Pancreas (tissue), 10 donors: ENCODE measurements around the gene SAMD9L. TPM values are rescaled to one million over a fixed set of nuclear protein-coding genes. Genes with fewer than 3 reads are reported as not detected.

Experiments
- ATAC-seq, 4 donors: fragments of 200-7000 bp; cut with Tn5 transposase; one replicate each; pipeline versions ENCODE4 v1.8.0 to v1.9.1; 2020; ENCODE audit warnings: mild to moderate bottlenecking in 4 of 4, moderate library complexity in 4 of 4
- DNase-seq, 6 donors: peaks; one replicate each; pipeline ENCODE4 v3.0.0-alpha.2; 2020
- FAIRE-seq: peaks from 2 replicates; lab custom pipeline; 2012; peaks lifted over from hg19 to GRCh38; lab: Jason Lieb, UNC
- H3K27ac ChIP-seq, 4 donors: fragments of 200-600 bp; sonication (generic); 1 replicate in 3 of 4; 2 replicates in 1 of 4; pipeline versions ENCODE4 v1.5.0 to v1.8.0; 2020
- H3K27me3 ChIP-seq, 4 donors: fragments of 200-600 bp; one replicate each; pipeline ENCODE4 v1.8.0; 2021
- H3K36me3 ChIP-seq, 3 donors: fragments of 200-600 bp; sonication (generic) in 1 of 3; one replicate each; pipeline versions ENCODE4 v1.5.0 to v1.8.0; 2020 to 2021
- H3K4me1 ChIP-seq, 3 donors: fragments of 200-600 bp; one replicate each; pipeline ENCODE4 v1.8.0; 2021
- H3K4me3 ChIP-seq, 4 donors: fragments of 200-600 bp; sonication (generic) in 2 of 4; one replicate each; pipeline versions ENCODE4 v1.5.0 to v1.8.0; 2020 to 2021
- H3K9me3 ChIP-seq, 4 donors: fragments of 200-600 bp; one replicate each; pipeline ENCODE4 v1.8.0; 2021
- WGBS, 2 donors: extraction: QIAGEN DNeasy Blood & Tissue Kit; methylation state at CpG; one replicate each; pipeline ENCODE4 v1.1.7; 2013; 5-methylcytosine and 5-hydroxymethylcytosine counted together
- intact Hi-C, 3 donors: fragments of 100-400 bp; cut with DNase I; formaldehyde crosslinking; loops; one replicate each; pipeline versions ENCODE4 v1.11.1 to v1.14.2; 2022
- polyA plus RNA-seq, 2 donors: library from polyadenylated mRNA; stranded (reverse); fragments of 200-250 nt; gene quantifications; one replicate each; pipeline ENCODE4 v1.2.3, GENCODE V29; 2013
- total RNA-seq, 6 donors: library from RNA; stranded (reverse); fragmentation: NEBNext Ultra II Directional in 4 of 6; extraction: Animal tissue kit (Norgen Biotek cat#: 25700) in 4 of 6; gene quantifications; one replicate each; pipeline versions ENCODE4 v1.2.1 to v1.2.4, GENCODE V29; 2021 to 2023
- TF ChIP-seq, protein P1 (sequence below), 4 donors: fragments of 200-600 bp; sonication (generic) in 3 of 4; IDR thresholded peaks; one replicate each; pipeline versions ENCODE4 v1.5.0 to v1.8.0; 2021; ENCODE audit warnings: antibody characterized with exemption in 4 of 4
- donor health status: healthy with polysubstance abuse.
- donor health status: DM: no; HTN: no; CAD: no; lungs with moderate emphysema.
- donor health status: DM: no; HTN: no; CAD: no.
- donor health status: control.
- donor health status: control.
- donor health status: Bipolar disorder and iron deficiency.
- donor health status: DM: yes; HTN: yes; CAD: no.
- donor health status: DM: no; HTN: no; CAD: no.
- donor health status: DM: no; HTN: no; CAD: no.
- donor health status: DM: yes; HTN: yes; CAD: no.

SAMD9L gene
- 1 to 10 TPM; 1.5 to 7.4 (median 2.1) TPM for total RNA-seq
- polyA plus RNA-seq: 1 to 10 TPM; 2.0 to 3.7 TPM

DNA sequence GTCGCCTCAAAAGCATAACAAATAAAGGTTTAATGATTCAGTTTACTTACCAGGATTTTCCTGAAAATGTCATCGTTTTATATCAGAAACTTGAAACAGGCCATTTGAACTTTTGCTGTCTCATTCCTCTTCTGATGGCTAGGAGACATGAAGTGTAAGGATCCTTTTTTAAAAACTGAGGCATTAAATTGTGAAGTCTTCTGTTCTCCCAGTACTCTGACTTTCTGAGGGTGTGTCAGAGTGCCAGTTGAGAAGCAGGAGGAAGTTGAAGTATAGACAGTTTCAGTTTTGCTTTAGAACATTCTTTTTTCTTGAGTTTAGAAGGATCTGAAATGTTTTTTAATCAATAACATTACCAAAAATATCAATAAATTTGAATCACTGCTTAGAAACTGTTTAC, at the start of gene SAMD9L:
TSS of gene SAMD9L (minus strand) at position 242 of the 400 bp plus-strand sequence. CDS start 12,414 bp downstream, outside the sequence.
- TF ChIP-seq, protein P1, sequence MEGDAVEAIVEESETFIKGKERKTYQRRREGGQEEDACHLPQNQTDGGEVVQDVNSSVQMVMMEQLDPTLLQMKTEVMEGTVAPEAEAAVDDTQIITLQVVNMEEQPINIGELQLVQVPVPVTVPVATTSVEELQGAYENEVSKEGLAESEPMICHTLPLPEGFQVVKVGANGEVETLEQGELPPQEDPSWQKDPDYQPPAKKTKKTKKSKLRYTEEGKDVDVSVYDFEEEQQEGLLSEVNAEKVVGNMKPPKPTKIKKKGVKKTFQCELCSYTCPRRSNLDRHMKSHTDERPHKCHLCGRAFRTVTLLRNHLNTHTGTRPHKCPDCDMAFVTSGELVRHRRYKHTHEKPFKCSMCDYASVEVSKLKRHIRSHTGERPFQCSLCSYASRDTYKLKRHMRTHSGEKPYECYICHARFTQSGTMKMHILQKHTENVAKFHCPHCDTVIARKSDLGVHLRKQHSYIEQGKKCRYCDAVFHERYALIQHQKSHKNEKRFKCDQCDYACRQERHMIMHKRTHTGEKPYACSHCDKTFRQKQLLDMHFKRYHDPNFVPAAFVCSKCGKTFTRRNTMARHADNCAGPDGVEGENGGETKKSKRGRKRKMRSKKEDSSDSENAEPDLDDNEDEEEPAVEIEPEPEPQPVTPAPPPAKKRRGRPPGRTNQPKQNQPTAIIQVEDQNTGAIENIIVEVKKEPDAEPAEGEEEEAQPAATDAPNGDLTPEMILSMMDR (IDR thresholded peaks at IDR 0.05): no peak
- H3K27me3 ChIP-seq: no peaks in the 10 kb centered on the region
- peak; percentile 56 for FAIRE-seq
- peak within 1 kb of the TSS in 3 of 4 donors; percentile 1 to 37 (median 7) for H3K4me3 ChIP-seq
- no peaks in the 10 kb centered on the region for H3K36me3 ChIP-seq
- WGBS, 2 donors: 23 to 36% methylated on average over 2 of the region's 2 CpGs
- H3K9me3 ChIP-seq: no peaks in the 10 kb centered on the region
- DNase-seq: no peak
- H3K4me1 ChIP-seq: peaks cover 0 to 5% (median 0%) of the 10 kb centered on the region in 3 donors
- intact Hi-C loops: no loop called here
- no peak within 1 kb of the TSS for H3K27ac ChIP-seq
- ATAC-seq: peak in 3 of 4 donors; percentile 59 to 80 (median 74)

DNA sequence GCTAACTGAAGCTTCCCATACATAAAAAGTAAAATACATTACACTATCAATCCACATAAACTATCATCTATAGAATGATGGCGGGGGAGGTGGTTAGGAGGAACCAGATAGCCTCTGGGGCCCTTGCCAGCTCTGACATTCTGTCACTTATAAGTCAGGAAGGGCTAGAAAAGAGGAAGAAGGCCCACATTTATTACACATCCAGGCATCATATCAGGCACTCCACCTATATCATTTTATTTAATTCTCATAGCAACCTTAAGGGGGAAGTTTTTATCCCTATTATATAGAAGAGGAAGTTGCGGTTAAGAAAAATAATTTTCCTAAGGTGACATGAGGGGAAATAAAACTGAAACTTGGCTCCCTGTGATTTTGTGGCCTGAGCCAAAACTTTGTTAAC, 48.2 kb upstream of the SAMD9L start:
- no peak for DNase-seq
- intact Hi-C loops: no loop called here
- no peak for ATAC-seq
- FAIRE-seq: no peak
- no peaks in the 10 kb centered on the region for H3K36me3 ChIP-seq
- 83 to 84% methylated on average over 2 of the region's 2 CpGs for WGBS, 2 donors
- no peaks in the 10 kb centered on the region for H3K4me1 ChIP-seq
- H3K27me3 ChIP-seq: peaks cover 0 to under 1% (median 0%) of the 10 kb centered on the region in 4 donors
- no peaks in the 10 kb centered on the region for H3K9me3 ChIP-seq
- H3K4me3 ChIP-seq: no peak overlapping the region
- TF ChIP-seq, protein P1 (IDR thresholded peaks at IDR 0.05): no peak
- no peak overlapping the region for H3K27ac ChIP-seq

- WGBS, 2 donors: 33 to 41% methylated on average over 3 of the region's 3 CpGs
- intact Hi-C loops: no loop called here
- DNase-seq: no peak
- no peaks in the 10 kb centered on the region for H3K9me3 ChIP-seq
- H3K27me3 ChIP-seq: peaks cover 0 to 7% (median 0%) of the 10 kb centered on the region in 4 donors
- peak in 1 of 4 donors; percentile 52 for ATAC-seq
- H3K36me3 ChIP-seq: no peaks in the 10 kb centered on the region
- TF ChIP-seq, protein P1 (IDR thresholded peaks at IDR 0.05): no peak
- no peak for FAIRE-seq
- no peaks in the 10 kb centered on the region for H3K4me1 ChIP-seq
- H3K4me3 ChIP-seq: no peak overlapping the region
- H3K27ac ChIP-seq: no peak overlapping the region
These were observed 46.2 kb upstream of the SAMD9L start for GRCh38 chr7:93194386-93194785.

- intact Hi-C loops: no loop called here
- ATAC-seq (no peak), FAIRE-seq (no peak)
These were observed 40.9 kb upstream of the SAMD9L start for GRCh38 chr7:93188870-93189634.

More at GRCh38 chr7:93188870-93189634, 40.9 kb upstream of the SAMD9L start:
- no peak overlapping the region for H3K27ac ChIP-seq
- H3K27me3 ChIP-seq: peaks cover 0 to 7% (median 0%) of the 10 kb centered on the region in 4 donors
- H3K4me1 ChIP-seq: no peaks in the 10 kb centered on the region
- H3K4me3 ChIP-seq: no peak overlapping the region
- no peak for DNase-seq
- no peaks in the 10 kb centered on the region for H3K36me3 ChIP-seq
- H3K9me3 ChIP-seq: no peaks in the 10 kb centered on the region
- TF ChIP-seq, protein P1 (IDR thresholded peaks at IDR 0.05): no peak
- 42 to 48% methylated on average over 6 of the region's 6 CpGs for WGBS, 2 donors
